Mammary epithelial cell (primary cell): ENCODE measurements around the gene BTBD1.

Source experiments
- CTCF ChIP-seq, 2 donors: IDR thresholded peaks in 1 of 2; conservative IDR thresholded peaks in 1 of 2; 2 replicates each; pipeline ENCODE4 v1.5.1; 2011 to 2012; ENCODE audit warnings: inconsistent platforms in 2 of 2, low read length in 2 of 2, mild to moderate bottlenecking in 2 of 2, control low read depth in 1 of 2, low read depth in 1 of 2; ENCODE audit not compliant: insufficient read depth in 1 of 2; ENCODE audit errors: extremely low read depth in 1 of 2
- EZH2 ChIP-seq: IDR thresholded peaks from 2 replicates; pipeline ENCODE4 v1.6.1; 2012; ENCODE audit warnings: low read length, inconsistent platforms, borderline replicate concordance

GRCh38 chr15:83062768-83063180 is 4.3 kb downstream of the BTBD1 start:
- no peak for TF ChIP-seq CTCF (conservative IDR thresholded peaks at IDR 0.05 in 1 of 2, IDR thresholded peaks at IDR 0.05 in 1 of 2; ENCODE audit: extremely low read depth in 1 of 2, insufficient read depth in 1 of 2, low read depth in 1 of 2, low read length in 2 of 2)
- TF ChIP-seq EZH2 = no peak
